Ishikawa (cell line): ENCODE data around the gene EPAS1.

Experiments used
- CEBPB ChIP-seq: IDR thresholded peaks from 2 replicates; pipeline ENCODE4 v1.6.1; 2012
- CREB1 ChIP-seq: IDR thresholded peaks from 2 replicates; pipeline ENCODE4 v1.6.1; 2012; ENCODE audit warnings: low read depth
- EGR1 ChIP-seq: IDR thresholded peaks from 2 replicates; pipeline ENCODE4 v1.6.1; 2012
- EP300 ChIP-seq: IDR thresholded peaks from 2 replicates; pipeline ENCODE4 v1.6.1; 2012; ENCODE audit warnings: borderline replicate concordance
- FOXM1 ChIP-seq: IDR thresholded peaks from 2 replicates; pipeline ENCODE4 v1.6.1; 2012; ENCODE audit warnings: low read depth, borderline replicate concordance
- MAX ChIP-seq: IDR thresholded peaks from 2 replicates; pipeline ENCODE4 v1.6.1; 2012
- NFIC ChIP-seq: IDR thresholded peaks from 2 replicates; pipeline ENCODE4 v1.6.1; 2012
- RAD21 ChIP-seq: IDR thresholded peaks from 2 replicates; pipeline ENCODE4 v1.6.1; 2012; ENCODE audit warnings: low read depth
- REST ChIP-seq: IDR thresholded peaks from 2 replicates; pipeline ENCODE4 v1.6.1; 2012; ENCODE audit warnings: low read depth, mild to moderate bottlenecking
- TAF1 ChIP-seq: IDR thresholded peaks from 2 replicates; pipeline ENCODE4 v1.6.1; 2012; ENCODE audit warnings: low read depth, mild to moderate bottlenecking
- TCF12 ChIP-seq: IDR thresholded peaks from 2 replicates; pipeline ENCODE4 v1.6.1; 2012; ENCODE audit warnings: low read depth
- TEAD4 ChIP-seq: IDR thresholded peaks from 2 replicates; pipeline ENCODE4 v1.6.1; 2012
- USF1 ChIP-seq: IDR thresholded peaks from 2 replicates; pipeline ENCODE4 v1.6.1; 2012
- YY1 ChIP-seq: IDR thresholded peaks from 2 replicates; pipeline ENCODE4 v1.6.1; 2012; ENCODE audit warnings: low read depth
- ZBTB7A ChIP-seq: IDR thresholded peaks from 2 replicates; pipeline ENCODE4 v1.6.1; 2012; ENCODE audit warnings: low read depth

Gene EPAS1

DNA sequence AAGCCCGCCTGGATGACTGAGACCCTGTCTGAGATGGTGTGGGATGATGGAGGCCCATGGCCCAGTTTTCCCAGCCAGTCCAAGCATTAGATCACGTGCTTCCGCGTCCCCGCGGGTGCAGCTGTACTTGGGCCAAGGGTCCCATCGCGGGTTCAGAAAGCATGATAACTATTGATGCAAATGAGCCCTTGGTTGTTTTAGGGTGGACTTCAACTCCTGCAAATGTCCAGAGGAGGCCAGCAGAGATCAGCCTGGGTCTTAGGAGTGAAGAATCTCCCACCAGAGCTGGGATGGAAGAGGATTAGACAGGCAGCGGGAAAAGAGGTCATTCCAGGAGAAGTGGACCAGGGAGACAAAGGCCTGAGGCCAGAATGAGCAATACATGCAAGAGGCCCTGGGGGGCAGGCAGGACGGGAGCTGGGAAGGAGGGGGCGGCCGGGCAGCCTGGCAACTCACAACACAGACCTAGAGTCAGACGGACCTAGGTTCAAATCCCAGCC, 92.3 kb downstream of the EPAS1 start:
- TF ChIP-seq FOXM1 (no peak), YY1 (no peak)

DNA sequence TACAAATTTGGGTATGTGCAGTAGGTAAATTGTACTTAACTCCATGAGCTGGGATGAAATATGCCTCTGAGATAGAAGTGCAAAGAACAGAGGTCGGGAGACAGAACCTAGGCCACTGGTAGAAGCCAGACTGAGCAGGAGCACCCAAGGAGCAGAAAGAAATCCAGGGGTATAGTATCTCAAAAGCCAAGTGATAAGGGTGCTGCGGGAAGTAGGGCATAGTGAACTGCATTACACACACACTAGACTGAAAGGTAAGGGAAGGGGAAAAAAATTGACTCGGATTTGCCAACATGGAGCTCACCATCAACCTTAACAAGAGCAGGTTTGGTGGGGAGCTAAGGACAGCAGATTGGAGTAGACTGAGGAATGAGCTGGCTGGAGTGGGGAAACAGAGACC, 92.8 kb downstream of the EPAS1 start:
- no peak for TF ChIP-seq REST
- no peak for TF ChIP-seq CEBPB
- TF ChIP-seq EGR1: no peak

GRCh38 chr2:46390901-46391395, 93.7 kb downstream of the EPAS1 start:
- TF ChIP-seq YY1 (no peak), USF1 (no peak), FOXM1 (no peak), CREB1 (no peak), EP300 (no peak), TEAD4 (no peak), NFIC (no peak), EGR1 (no peak), CEBPB (no peak), REST (no peak), MAX (no peak), RAD21 (no peak), TCF12 (no peak), TAF1 (no peak)

- TF ChIP-seq CEBPB (no peak), TAF1 (no peak), YY1 (no peak), REST (no peak), CREB1 (no peak), TCF12 (no peak), MAX (no peak), EP300 (no peak), RAD21 (no peak), ZBTB7A (no peak), TEAD4 (no peak), EGR1 (no peak), FOXM1 (no peak), NFIC (no peak), USF1 (no peak)
Measured at GRCh38 chr2:46392561-46393346, 95.5 kb downstream of the EPAS1 start.

GRCh38 chr2:46393347-46393820, 96.2 kb downstream of the EPAS1 start:
- TF ChIP-seq USF1 (no peak), YY1 (no peak), NFIC (no peak), MAX (no peak), TEAD4 (no peak)
